Colonic mucosa (tissue), 4 donors: Measurements from ENCODE around the gene UNC80. TPM values are rescaled to one million over a fixed set of nuclear protein-coding genes. Genes with fewer than 3 reads are reported as not detected.

ENCODE experiments used
- DNase-seq: peaks from one replicate; pipeline ENCODE4 v3.0.0-alpha.2; 2020
- H3K27ac ChIP-seq: fragments of 200-600 bp; one replicate; pipeline ENCODE4 v1.8.0; 2021
- H3K27me3 ChIP-seq: fragments of 200-600 bp; one replicate; pipeline ENCODE4 v1.8.0; 2021
- H3K36me3 ChIP-seq: fragments of 200-600 bp; one replicate; pipeline ENCODE4 v1.8.0; 2021
- H3K4me1 ChIP-seq: fragments of 200-600 bp; one replicate; pipeline ENCODE4 v1.8.0; 2021; ENCODE audit warnings: mild to moderate bottlenecking
- H3K4me3 ChIP-seq: fragments of 200-600 bp; one replicate; pipeline ENCODE4 v1.8.0; 2021
- H3K9ac ChIP-seq, 2 donors: one replicate each; pipeline ENCODE4 v1.7.0; 2013; ENCODE audit warnings: control low read depth in 2 of 2, low read depth in 2 of 2, low read length in 2 of 2
- H3K9me3 ChIP-seq: fragments of 200-600 bp; one replicate; pipeline ENCODE4 v1.8.0; 2021
- CTCF ChIP-seq: fragments of 200-600 bp; IDR thresholded peaks from one replicate; pipeline ENCODE4 v1.8.0; 2022; ENCODE audit warnings: antibody characterized with exemption, mild to moderate bottlenecking
- intact Hi-C: fragments of 100-400 bp; cut with DNase I; formaldehyde crosslinking; loops from one replicate; pipeline ENCODE4 v1.14.1; 2022
- total RNA-seq, 2 donors: library from RNA; stranded (reverse); fragmentation: NEBNext Ultra II Directional in 1 of 2; extraction: Animal tissue kit (Norgen Biotek cat#: 25700) in 1 of 2; gene quantifications; one replicate each; pipeline ENCODE4 v1.2.1, GENCODE V29; 2021
- donor health status: healthy.
- donor health status: DM: no; HTN: no; CAD: no.
- donor health status: DM: no; HTN: no; CAD: no.

The UNC80 gene
- total RNA-seq, 2 donors from 2014 or later: 0.16 TPM; not detected in 1

GRCh38 chr2:209965723-209966122, 194.1 kb downstream of the UNC80 start:
- H3K9me3 ChIP-seq: no peaks in the 10 kb centered on the region
- H3K9ac ChIP-seq: no peak overlapping the region
- H3K4me1 ChIP-seq: no peaks in the 10 kb centered on the region
- TF ChIP-seq CTCF: no peak
- intact Hi-C loops: no loop called here
- H3K36me3 ChIP-seq: no peaks in the 10 kb centered on the region
- no peak for DNase-seq
- H3K4me3 ChIP-seq: no peak overlapping the region
- no peak overlapping the region for H3K27ac ChIP-seq
- H3K27me3 ChIP-seq: no peaks in the 10 kb centered on the region

GRCh38 chr2:209969692-209970091, 198.1 kb downstream of the UNC80 start:
- intact Hi-C loops: no loop called here
- no peak overlapping the region for H3K9ac ChIP-seq
- TF ChIP-seq CTCF: no peak
- no peaks in the 10 kb centered on the region for H3K36me3 ChIP-seq
- H3K27me3 ChIP-seq: no peaks in the 10 kb centered on the region
- no peaks in the 10 kb centered on the region for H3K9me3 ChIP-seq
- no peaks in the 10 kb centered on the region for H3K4me1 ChIP-seq
- no peak for DNase-seq
- no peak overlapping the region for H3K4me3 ChIP-seq
- H3K27ac ChIP-seq: no peak overlapping the region

GRCh38 chr2:209970271-209970670, 198.6 kb downstream of the UNC80 start:
- H3K9me3 ChIP-seq: no peaks in the 10 kb centered on the region

GRCh38 chr2:209970711-209971110, 199.1 kb downstream of the UNC80 start:
- no peak for DNase-seq
- no peaks in the 10 kb centered on the region for H3K4me1 ChIP-seq
- H3K9me3 ChIP-seq: no peaks in the 10 kb centered on the region
- H3K9ac ChIP-seq: no peak overlapping the region
- intact Hi-C loops: no loop called here
- no peaks in the 10 kb centered on the region for H3K27me3 ChIP-seq
- H3K27ac ChIP-seq: no peak overlapping the region
- no peaks in the 10 kb centered on the region for H3K36me3 ChIP-seq
- TF ChIP-seq CTCF: no peak
- no peak overlapping the region for H3K4me3 ChIP-seq

More at GRCh38 chr2:209970271-209970670, 198.6 kb downstream of the UNC80 start:
- Histone ChIP-seq H3K4me1 (no peaks in the 10 kb centered on the region), H3K4me3 (no peak overlapping the region), H3K9ac (no peak overlapping the region), H3K27ac (no peak overlapping the region), H3K27me3 (no peaks in the 10 kb centered on the region), H3K36me3 (no peaks in the 10 kb centered on the region)
- intact Hi-C loops: no loop called here
- no peak for TF ChIP-seq CTCF
- no peak for DNase-seq

GRCh38 chr2:209973328-209973727, 201.7 kb downstream of the UNC80 start:
- Histone ChIP-seq H3K9ac (no peak overlapping the region), H3K9me3 (no peaks in the 10 kb centered on the region), H3K4me3 (no peak overlapping the region), H3K27me3 (no peaks in the 10 kb centered on the region), H3K27ac (no peak overlapping the region), H3K4me1 (no peaks in the 10 kb centered on the region), H3K36me3 (no peaks in the 10 kb centered on the region)
- no peak for TF ChIP-seq CTCF
- DNase-seq: no peak
- intact Hi-C loops: no loop called here

- H3K9ac ChIP-seq: no peak overlapping the region
- H3K27ac ChIP-seq: no peak overlapping the region
- no peak for DNase-seq
- intact Hi-C loops: no loop called here
- no peak for TF ChIP-seq CTCF
- H3K4me3 ChIP-seq: no peak overlapping the region
- H3K27me3 ChIP-seq: no peaks in the 10 kb centered on the region
- no peaks in the 10 kb centered on the region for H3K4me1 ChIP-seq
- no peaks in the 10 kb centered on the region for H3K36me3 ChIP-seq
- H3K9me3 ChIP-seq: no peaks in the 10 kb centered on the region
Observed at GRCh38 chr2:209974576-209974975, 202.9 kb downstream of the UNC80 start.
